T-cell (primary cell): ENCODE data around the gene TSPAN14. TPM values are rescaled to one million over a fixed set of nuclear protein-coding genes. Genes with fewer than 3 reads are reported as not detected.
A peak's percentile ranks its signal among the peaks of the same experiment; 100 is the strongest.

Source experiments
- ATAC-seq, 4 experiments: fragments of 200-7000 bp in 3 of 4; fragments of 150-1000 bp in 1 of 4; cut with Tn5 transposase; replicated peaks in 1 of 4; 1 replicate in 3 of 4; 2 replicates in 1 of 4; pipeline ENCODE4 v1.10.0; 2021; ENCODE audit warnings: moderate library complexity in 3 of 4, mild to moderate bottlenecking in 2 of 4, moderate number of reproducible peaks in 1 of 4
- CTCF ChIA-PET, 2 donors: fragments of 300-600 bp; sonication (Branson Sonifier 250); formaldehyde crosslinking; loops; one replicate each; lab custom pipeline; 2022; ENCODE audit warnings: antibody characterized with exemption in 2 of 2; lab: Charles Lee
- POLR2A ChIA-PET, 2 donors: fragments of 300-600 bp; sonication (Branson Sonifier 250); formaldehyde crosslinking; loops; one replicate each; lab custom pipeline; 2022; ENCODE audit warnings: antibody characterized with exemption in 2 of 2; lab: Charles Lee
- DNase-seq, 35 experiments: peaks; one replicate each; pipeline versions ENCODE4 v3.0.0 to v3.0.0-alpha.2; 2013 to 2023
- H3K27ac ChIP-seq: one replicate; pipeline ENCODE4 v1.5.1; 2013; ENCODE audit warnings: low read length
- H3K27me3 ChIP-seq, 2 experiments: replicated peaks in 1 of 2; 1 replicate in 1 of 2; 2 replicates in 1 of 2; pipeline versions ENCODE4 v1.6.1 to v1.7.0; 2013; ENCODE audit warnings: low read length in 1 of 2, mixed read lengths in 1 of 2; ENCODE audit not compliant: control insufficient read depth in 2 of 2, insufficient read depth in 2 of 2; ENCODE audit errors: extremely low read depth in 1 of 2
- H3K36me3 ChIP-seq, 2 donors: 1 replicate in 1 of 2; 2 replicates in 1 of 2; pipeline versions ENCODE4 v1.6.1 to v1.7.0; 2013; ENCODE audit warnings: low read length in 1 of 2; ENCODE audit not compliant: control insufficient read depth in 2 of 2, insufficient read depth in 1 of 2; ENCODE audit errors: extremely low read depth in 1 of 2
- H3K4me1 ChIP-seq, 2 experiments: 1 replicate in 1 of 2; 2 replicates in 1 of 2; pipeline versions ENCODE4 v1.6.1 to v1.7.0; 2013; ENCODE audit warnings: low read length in 2 of 2, mixed read lengths in 1 of 2; ENCODE audit not compliant: insufficient read depth in 2 of 2, control insufficient read depth in 1 of 2; ENCODE audit errors: extremely low read depth in 1 of 2
- H3K4me3 ChIP-seq, 2 donors: 1 replicate in 1 of 2; 2 replicates in 1 of 2; pipeline versions ENCODE4 v1.5.1 to v1.7.0; 2013; ENCODE audit warnings: mild to moderate bottlenecking in 2 of 2, low read length in 1 of 2, moderate library complexity in 1 of 2; ENCODE audit not compliant: control insufficient read depth in 1 of 2; ENCODE audit errors: extremely low read depth in 1 of 2
- H3K9me3 ChIP-seq: 2 replicates; pipeline ENCODE4 v1.7.0; 2013
- H3K27ac Mint-ChIP-seq, 2 donors: one replicate each; pipeline ENCODE4 v1.8.0; 2020 to 2021; ENCODE audit warnings: mild to moderate bottlenecking in 2 of 2, mixed read lengths in 2 of 2
- H3K27me3 Mint-ChIP-seq, 2 donors: one replicate each; pipeline ENCODE4 v1.8.0; 2021 to 2022; ENCODE audit warnings: mixed read lengths in 2 of 2
- H3K36me3 Mint-ChIP-seq: one replicate; pipeline ENCODE4 v1.8.0; 2021; ENCODE audit warnings: mixed read lengths
- H3K4me1 Mint-ChIP-seq, 3 donors: one replicate each; pipeline ENCODE4 v1.8.0; 2020 to 2022; ENCODE audit warnings: mixed read lengths in 3 of 3, mild to moderate bottlenecking in 1 of 3
- H3K4me3 Mint-ChIP-seq, 3 donors: one replicate each; pipeline ENCODE4 v1.8.0; 2020 to 2022; ENCODE audit warnings: mild to moderate bottlenecking in 3 of 3, mixed read lengths in 3 of 3, moderate library complexity in 3 of 3
- H3K9me3 Mint-ChIP-seq, 3 donors: one replicate each; pipeline ENCODE4 v1.8.0; 2020 to 2022; ENCODE audit warnings: mixed read lengths in 3 of 3
- WGBS: methylation state at CpG from one replicate; pipeline ENCODE4 v1.1.5; 2013; ENCODE audit warnings: missing lambda C conversion rate; ENCODE audit not compliant: insufficient coverage; 5-methylcytosine and 5-hydroxymethylcytosine counted together
- total RNA-seq, 35 experiments: library from RNA in 6 of 35; stranded (reverse) in 6 of 35; fragments of 120-200 nt in 1 of 35; gene quantifications; one replicate each; pipeline versions ENCODE4 v1.2.1 to v1.2.4 and lab custom pipeline; 2013 to 2026

The TSPAN14 gene
- total RNA-seq, 5 donors from 2014 or later (not counting 1 experiment from before 2014, with no cell fraction given), result 130 to 204 (median 194) TPM

DNA sequence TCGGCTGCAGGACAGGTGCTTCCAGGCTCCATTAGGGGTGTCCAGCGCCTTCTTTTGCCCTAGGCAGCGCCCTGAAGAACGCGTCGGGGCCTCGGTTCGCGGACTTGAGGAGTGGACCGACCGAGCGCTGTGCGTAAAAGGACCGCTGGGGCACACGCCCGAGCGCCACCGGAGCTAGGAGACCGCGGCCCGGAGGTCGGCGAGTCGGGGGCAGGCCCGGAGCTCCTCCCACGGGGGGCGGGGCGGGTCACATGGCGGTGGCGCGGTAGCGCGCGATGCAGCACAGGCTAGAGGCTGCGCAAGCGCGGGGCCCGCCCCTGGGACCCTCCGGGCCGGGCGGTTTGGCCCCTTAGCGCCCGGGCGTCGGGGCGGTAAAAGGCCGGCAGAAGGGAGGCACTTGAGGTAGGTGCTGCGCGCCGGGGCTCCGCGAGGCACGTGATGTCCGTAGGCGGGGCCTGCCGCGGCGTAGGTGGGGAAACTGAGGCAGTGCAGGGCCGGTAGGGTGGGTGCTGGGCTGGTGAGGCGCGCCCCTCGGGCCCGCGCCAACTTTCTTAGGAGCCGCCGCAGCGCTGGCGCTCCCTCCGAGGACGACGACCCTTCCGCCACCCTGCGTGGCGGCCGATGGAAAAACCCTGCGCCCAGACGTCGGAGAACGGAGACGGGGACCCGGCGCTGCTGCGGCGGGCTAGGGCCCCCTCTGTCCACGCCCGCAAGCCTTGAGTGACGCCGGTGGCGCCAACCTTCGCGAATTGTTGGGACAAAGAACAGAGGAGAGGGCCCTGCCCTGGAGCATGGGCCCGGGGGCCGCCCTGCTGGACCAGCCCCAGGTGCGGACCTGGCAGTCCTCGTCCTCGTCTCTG lies 45.6 kb upstream of the TSPAN14 start, which contains the start of gene PRXL2A:
Gene PRXL2A, plus strand, starts transcription at position 310 of the 860 bp plus-strand sequence. CDS start 11,917 bp downstream, outside the sequence.
- WGBS, result 3% methylated on average over 95 of the region's 96 CpGs
- Mint-ChIP-seq H3K9me3 (no peaks in the 10 kb centered on the region), H3K36me3 (no peaks in the 10 kb centered on the region), H3K4me3 (peak within 1 kb of the TSS; percentile 89 to 91 (median 90)), H3K27me3 (peaks cover 0 to 7% of the 10 kb centered on the region in 2 donors), H3K4me1 (peaks cover 24 to 39% (median 35%) of the 10 kb centered on the region in 3 donors), H3K27ac (peak within 1 kb of the TSS; percentile 67 to 89)
- H3K4me1 ChIP-seq, result peaks cover 0 to 19% of the 10 kb centered on the region in 2 experiments
- peaks cover 0 to 26% of the 10 kb centered on the region in 2 experiments for H3K27me3 ChIP-seq
- ATAC-seq (peak; percentile 96 to 98 (median 97)), DNase-seq (peak; percentile 35 to 86 (median 72))
- ChIA-PET POLR2A (interaction anchor here (0.5 to 0.7 kb wide), 6 partner anchors 17 to 1358 kb away, joined by 3 to 8 read pairs (median 6); no protein-coding TSS in a partner anchor), CTCF (interaction anchor here (0.6 to 1.9 kb wide), 18 partner anchors 14 to 261 kb away, joined by 3 to 12 read pairs (median 4); no protein-coding TSS in a partner anchor)
- peak within 1 kb of the TSS; percentile 76 to 92 for H3K4me3 ChIP-seq
- H3K27ac ChIP-seq, result no peak within 1 kb of the TSS
- H3K9me3 ChIP-seq, result no peaks in the 10 kb centered on the region
- no peaks in the 10 kb centered on the region for H3K36me3 ChIP-seq

DNA sequence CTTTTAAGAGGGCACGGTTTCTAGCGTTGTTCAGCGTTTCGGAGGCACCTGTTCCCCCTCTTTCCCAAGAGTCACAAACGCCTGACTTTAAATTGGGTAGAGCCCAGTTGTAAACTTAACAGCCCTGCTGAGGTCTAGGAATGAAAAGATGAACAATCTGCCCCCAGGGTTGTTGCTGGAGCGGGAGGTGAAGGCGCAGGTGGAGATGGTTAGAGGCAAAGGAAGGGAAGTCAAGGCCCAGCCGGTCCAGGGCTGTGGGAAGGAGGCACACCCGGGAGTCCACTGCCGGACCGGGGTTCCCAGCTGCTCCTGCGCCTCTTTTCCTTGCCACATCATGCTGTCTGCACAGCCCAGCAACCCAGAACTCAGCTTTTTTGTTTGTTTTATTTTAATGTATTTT lies 45.0 kb upstream of the TSPAN14 start:
- ATAC-seq (no peak), DNase-seq (peak in 1 of 35 experiments; percentile 5)
- no peaks in the 10 kb centered on the region for H3K36me3 ChIP-seq
- Mint-ChIP-seq H3K4me3 (peak overlapping the region; percentile 89 to 91 (median 90)), H3K27ac (peak overlapping the region in 1 of 2 donors; percentile 28), H3K27me3 (peaks cover 0 to 7% of the 10 kb centered on the region in 2 donors), H3K9me3 (no peaks in the 10 kb centered on the region), H3K4me1 (peaks cover 24 to 45% (median 38%) of the 10 kb centered on the region in 3 donors), H3K36me3 (no peaks in the 10 kb centered on the region)
- WGBS, result 36% methylated on average over 3 of the region's 12 CpGs
- H3K27me3 ChIP-seq, result peaks cover 0 to 26% of the 10 kb centered on the region in 2 experiments
- ChIA-PET POLR2A (no interaction called here), CTCF (no interaction called here)
- H3K27ac ChIP-seq, result no peak overlapping the region
- H3K9me3 ChIP-seq, result no peaks in the 10 kb centered on the region
- peaks cover 0 to 19% of the 10 kb centered on the region in 2 experiments for H3K4me1 ChIP-seq
- H3K4me3 ChIP-seq, result peak overlapping the region; percentile 76 to 92

DNA sequence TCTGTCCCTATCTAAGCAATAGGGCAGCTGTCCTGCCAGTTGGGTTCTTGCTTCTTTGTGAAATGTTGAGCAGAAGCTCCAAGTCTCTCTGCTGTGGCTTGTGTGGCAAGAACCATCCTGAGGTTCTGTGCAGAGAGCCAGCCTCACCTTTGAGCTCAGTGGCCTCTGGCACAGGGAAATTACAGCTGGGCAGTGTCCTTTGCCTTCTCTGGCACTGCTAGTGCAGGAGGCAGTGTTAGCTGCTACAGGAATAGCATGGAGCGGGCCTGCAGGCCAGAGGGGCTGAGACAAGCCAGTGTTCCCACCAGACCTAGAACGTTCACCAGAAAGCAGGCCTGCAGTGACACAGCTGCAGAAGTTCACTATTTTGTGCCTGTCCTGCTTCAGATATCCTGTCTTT lies 44.0 kb upstream of the TSPAN14 start:
- peak overlapping the region; percentile 89 to 91 (median 90) for H3K4me3 Mint-ChIP-seq
- no peaks in the 10 kb centered on the region for H3K36me3 ChIP-seq

DNA sequence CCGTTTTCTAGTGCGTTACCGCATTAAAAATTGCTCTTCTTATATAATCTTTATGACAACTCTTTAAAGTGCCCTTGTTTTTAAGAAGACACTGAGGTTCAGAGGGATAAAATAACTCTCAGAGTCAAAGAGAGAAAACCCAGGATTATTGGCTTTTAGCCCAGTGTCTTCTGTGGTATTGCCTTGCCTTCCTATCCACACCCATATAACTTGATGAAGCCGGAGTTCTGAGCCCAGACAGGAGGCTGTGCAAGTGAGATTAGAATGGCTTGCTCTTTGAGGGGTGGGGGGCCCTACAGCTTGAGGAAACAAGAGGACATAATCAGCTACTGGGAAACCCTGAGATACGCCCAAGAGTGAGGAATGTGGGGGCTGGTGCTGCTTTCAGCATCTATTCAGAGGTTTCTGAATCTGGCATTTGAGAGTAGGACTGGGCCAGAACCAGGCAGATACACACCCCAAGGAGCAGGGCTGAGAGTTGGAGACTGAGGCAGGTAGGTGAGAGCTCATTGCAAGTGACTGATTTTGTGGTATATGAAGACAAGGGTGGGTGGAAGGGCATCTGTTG lies 43.4 kb upstream of the TSPAN14 start:
- Mint-ChIP-seq H3K9me3 (no peaks in the 10 kb centered on the region), H3K4me1 (peaks cover 24 to 45% (median 38%) of the 10 kb centered on the region in 3 donors), H3K27ac (peak overlapping the region in 1 of 2 donors; percentile 49), H3K36me3 (no peaks in the 10 kb centered on the region), H3K4me3 (peak overlapping the region in 1 of 3 donors; percentile 89), H3K27me3 (peaks cover 0 to 7% of the 10 kb centered on the region in 2 donors)
- ChIA-PET CTCF (interaction anchor here (0.5 to 1.4 kb wide), 2 partner anchors 33 to 309 kb away, joined by 3 to 4 read pairs; no protein-coding TSS in a partner anchor), POLR2A (no interaction called here)
- H3K4me3 ChIP-seq, result no peak overlapping the region
- peaks cover 0 to 26% of the 10 kb centered on the region in 2 experiments for H3K27me3 ChIP-seq
- no peaks in the 10 kb centered on the region for H3K36me3 ChIP-seq
- no peak overlapping the region for H3K27ac ChIP-seq
- H3K9me3 ChIP-seq, result no peaks in the 10 kb centered on the region
- ATAC-seq (no peak), DNase-seq (no peak)
- H3K4me1 ChIP-seq, result peaks cover 0 to 19% of the 10 kb centered on the region in 2 experiments
- WGBS, result 100% methylated on average over 1 of the region's 5 CpGs

More for the DNA sequence above, 44.0 kb upstream of the TSPAN14 start:
- Mint-ChIP-seq H3K36me3 (no peaks in the 10 kb centered on the region), H3K9me3 (no peaks in the 10 kb centered on the region), H3K4me1 (peaks cover 24 to 45% (median 38%) of the 10 kb centered on the region in 3 donors), H3K27ac (no peak overlapping the region), H3K27me3 (peaks cover 0 to 7% of the 10 kb centered on the region in 2 donors)
- POLR2A ChIA-PET, result no interaction called here
- CTCF ChIA-PET, result interaction anchor here in 1 of 2 donors (1.4 kb wide), 1 partner anchor 32 kb away, joined by 3 read pairs; no protein-coding TSS in a partner anchor
- H3K27me3 ChIP-seq, result peaks cover 0 to 26% of the 10 kb centered on the region in 2 experiments
- H3K9me3 ChIP-seq, result no peaks in the 10 kb centered on the region
- WGBS, result 88% methylated on average over 2 of the region's 2 CpGs
- H3K4me3 ChIP-seq, result no peak overlapping the region
- no peak overlapping the region for H3K27ac ChIP-seq
- ATAC-seq (no peak), DNase-seq (no peak)
- H3K4me1 ChIP-seq, result peaks cover 0 to 19% of the 10 kb centered on the region in 2 experiments

DNA sequence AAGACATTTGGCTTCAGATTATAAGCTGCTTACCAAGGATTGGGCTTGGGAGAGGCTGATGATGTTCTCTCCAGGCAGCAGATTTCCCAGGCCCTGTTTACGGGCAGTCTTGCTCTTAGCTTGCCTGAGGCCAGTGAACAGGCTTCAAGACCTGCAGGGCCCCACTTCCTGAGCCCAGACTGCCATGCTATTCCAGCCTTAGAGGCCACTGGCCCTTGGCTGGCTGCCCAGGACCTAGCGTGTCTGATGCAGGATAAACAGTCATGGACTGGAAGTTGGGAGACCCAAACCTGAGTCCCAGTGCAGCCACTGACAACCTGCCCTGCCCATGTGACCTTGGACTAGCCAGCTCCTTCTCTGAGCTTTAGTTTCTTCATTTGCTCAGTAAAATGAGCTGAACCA lies 42.8 kb upstream of the TSPAN14 start:
- ATAC-seq (no peak), DNase-seq (no peak)
- H3K27ac Mint-ChIP-seq, result no peak overlapping the region
- Histone ChIP-seq H3K4me3 (no peak overlapping the region), H3K4me1 (peaks cover 0 to 19% of the 10 kb centered on the region in 2 experiments), H3K36me3 (no peaks in the 10 kb centered on the region), H3K27me3 (peaks cover 0 to 26% of the 10 kb centered on the region in 2 experiments), H3K9me3 (no peaks in the 10 kb centered on the region), H3K27ac (no peak overlapping the region)
- H3K4me3 Mint-ChIP-seq, result no peak overlapping the region
- POLR2A ChIA-PET, result interaction anchor here (0.6 kb wide), 2 partner anchors 12 to 90 kb away, joined by 3 read pairs; no protein-coding TSS in a partner anchor
- H3K36me3 Mint-ChIP-seq, result no peaks in the 10 kb centered on the region
- 100% methylated on average over 2 of the region's 2 CpGs for WGBS
- no peaks in the 10 kb centered on the region for H3K9me3 Mint-ChIP-seq
- peaks cover 24 to 45% (median 40%) of the 10 kb centered on the region in 3 donors for H3K4me1 Mint-ChIP-seq
- H3K27me3 Mint-ChIP-seq, result peaks cover 0 to 7% of the 10 kb centered on the region in 2 donors
- CTCF ChIA-PET, result interaction anchor here (0.5 to 1.4 kb wide), 2 partner anchors 33 to 310 kb away, joined by 3 to 4 read pairs; no protein-coding TSS in a partner anchor
